Measurements from ENCODE around the gene GAK.

GAK gene

GRCh38 chr4:887034-887763, 44.9 kb downstream of the GAK start:
- TF ChIP-seq, protein P1, sequence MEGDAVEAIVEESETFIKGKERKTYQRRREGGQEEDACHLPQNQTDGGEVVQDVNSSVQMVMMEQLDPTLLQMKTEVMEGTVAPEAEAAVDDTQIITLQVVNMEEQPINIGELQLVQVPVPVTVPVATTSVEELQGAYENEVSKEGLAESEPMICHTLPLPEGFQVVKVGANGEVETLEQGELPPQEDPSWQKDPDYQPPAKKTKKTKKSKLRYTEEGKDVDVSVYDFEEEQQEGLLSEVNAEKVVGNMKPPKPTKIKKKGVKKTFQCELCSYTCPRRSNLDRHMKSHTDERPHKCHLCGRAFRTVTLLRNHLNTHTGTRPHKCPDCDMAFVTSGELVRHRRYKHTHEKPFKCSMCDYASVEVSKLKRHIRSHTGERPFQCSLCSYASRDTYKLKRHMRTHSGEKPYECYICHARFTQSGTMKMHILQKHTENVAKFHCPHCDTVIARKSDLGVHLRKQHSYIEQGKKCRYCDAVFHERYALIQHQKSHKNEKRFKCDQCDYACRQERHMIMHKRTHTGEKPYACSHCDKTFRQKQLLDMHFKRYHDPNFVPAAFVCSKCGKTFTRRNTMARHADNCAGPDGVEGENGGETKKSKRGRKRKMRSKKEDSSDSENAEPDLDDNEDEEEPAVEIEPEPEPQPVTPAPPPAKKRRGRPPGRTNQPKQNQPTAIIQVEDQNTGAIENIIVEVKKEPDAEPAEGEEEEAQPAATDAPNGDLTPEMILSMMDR (IDR thresholded peaks at IDR 0.05; ENCODE audit: extremely low read depth, insufficient read depth, missing control alignments), result no peak

GRCh38 chr4:886244-886643, 45.9 kb downstream of the GAK start:
- TF ChIP-seq, protein P1 (IDR thresholded peaks at IDR 0.05; ENCODE audit: extremely low read depth, insufficient read depth, missing control alignments), result no peak
- DNase-seq (ENCODE audit: low spot score), result no peak
- in situ Hi-C loops (cut with MboI; ENCODE audit: low pct_unique_long_range_greater_than_20kb, low sequenced_read_pairs, unreplicated experiment), result no loop called here

More at GRCh38 chr4:887034-887763, 44.9 kb downstream of the GAK start:
- DNase-seq (ENCODE audit: low spot score), result no peak
- in situ Hi-C loops (cut with MboI; ENCODE audit: low pct_unique_long_range_greater_than_20kb, low sequenced_read_pairs, unreplicated experiment), result no loop called here

- in situ Hi-C loops (cut with MboI; ENCODE audit: low pct_unique_long_range_greater_than_20kb, low sequenced_read_pairs, unreplicated experiment), result no loop called here
- no peak for DNase-seq (ENCODE audit: low spot score)
- TF ChIP-seq, protein P1 (IDR thresholded peaks at IDR 0.05; ENCODE audit: extremely low read depth, insufficient read depth, missing control alignments), result no peak
Measured at GRCh38 chr4:885353-885752, 46.8 kb downstream of the GAK start.

DNA sequence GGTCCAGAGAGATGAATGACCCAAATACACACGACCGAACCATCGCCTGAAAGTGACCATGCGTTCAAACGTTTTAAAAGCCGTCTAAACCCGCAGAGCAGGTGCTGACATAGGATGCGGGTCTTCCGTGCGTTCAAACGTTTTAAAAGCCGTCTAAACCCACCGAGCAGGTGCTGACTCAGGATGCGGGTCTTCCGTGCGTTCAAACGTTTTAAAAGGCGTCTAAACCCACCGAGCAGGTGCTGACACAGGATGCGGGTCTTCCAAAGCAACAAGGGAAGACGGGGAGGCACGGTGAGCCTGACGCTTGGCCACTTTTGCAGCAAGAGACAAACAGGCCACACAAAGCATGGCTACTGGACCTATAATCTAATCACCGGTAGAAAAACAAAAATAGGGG, 47.2 kb downstream of the GAK start:
- in situ Hi-C loops (cut with MboI; ENCODE audit: low pct_unique_long_range_greater_than_20kb, low sequenced_read_pairs, unreplicated experiment), result no loop called here
- TF ChIP-seq, protein P1 (IDR thresholded peaks at IDR 0.05; ENCODE audit: extremely low read depth, insufficient read depth, missing control alignments), result no peak
- no peak for DNase-seq (ENCODE audit: low spot score)

DNA sequence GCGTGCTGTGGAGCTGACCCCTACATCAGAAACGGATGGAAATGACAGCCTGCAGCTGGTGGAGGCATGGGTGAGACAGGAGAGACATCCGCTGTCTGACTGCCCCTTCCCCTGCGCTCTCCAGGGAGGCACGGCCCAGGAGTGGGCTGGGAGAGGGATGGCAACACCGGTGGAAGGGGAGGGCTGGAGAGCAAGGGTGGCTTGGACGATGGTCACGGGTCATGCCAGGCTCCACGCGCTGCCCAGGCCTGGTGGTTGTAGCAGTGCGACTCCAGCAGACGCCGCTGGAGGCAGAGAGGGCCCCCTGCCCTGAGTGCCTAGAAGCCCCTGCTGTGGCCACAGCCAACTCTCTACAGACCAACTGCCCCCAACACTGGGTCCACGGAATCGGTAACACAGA, 47.9 kb downstream of the GAK start:
- TF ChIP-seq, protein P1 (IDR thresholded peaks at IDR 0.05; ENCODE audit: extremely low read depth, insufficient read depth, missing control alignments), result no peak
- in situ Hi-C loops (cut with MboI; ENCODE audit: low pct_unique_long_range_greater_than_20kb, low sequenced_read_pairs, unreplicated experiment), result no loop called here
- DNase-seq (ENCODE audit: low spot score), result no peak

- DNase-seq (ENCODE audit: low spot score), result no peak
- TF ChIP-seq, protein P1 (IDR thresholded peaks at IDR 0.05; ENCODE audit: extremely low read depth, insufficient read depth, missing control alignments), result no peak
- in situ Hi-C loops (cut with MboI; ENCODE audit: low pct_unique_long_range_greater_than_20kb, low sequenced_read_pairs, unreplicated experiment), result no loop called here
Measured at GRCh38 chr4:883377-884095, 48.6 kb downstream of the GAK start.

Measured in GM13977 (cell line).